IMR-90 (cell line): ENCODE results near the gene BLVRB. TPM values are rescaled to one million over a fixed set of nuclear protein-coding genes. Genes with fewer than 3 reads are reported as not detected.

Experiments
- ATAC-seq: fragments of 200-7000 bp; cut with Tn5 transposase; 2 replicates; pipeline ENCODE4 v1.9.1; 2020; ENCODE audit warnings: low read depth, mild to moderate bottlenecking, moderate library complexity
- BruUV-seq: library from RNA; stranded (reverse); fragments of 400-500 nt; replicated peaks from 2 replicates; lab custom pipeline; 2021; lab: Mats Ljungman, UMichigan
- CTCF ChIA-PET: fragments of 300-600 bp; formaldehyde crosslinking; extraction: SDS; loops from one replicate; lab custom pipeline; 2021; ENCODE audit warnings: antibody characterized with exemption; lab: Yijun Ruan, JAX
- POLR2A ChIA-PET: fragments of 300-600 bp; sonication (Branson Sonifier 250); formaldehyde crosslinking; loops from one replicate; lab custom pipeline; 2022; ENCODE audit warnings: antibody characterized with exemption; ENCODE audit not compliant: unreplicated experiment; lab: Charles Lee
- DNase-seq: peaks from one replicate; pipeline ENCODE4 v3.0.0; 2013
- H2AFZ ChIP-seq: replicated peaks from 2 replicates; pipeline ENCODE3; 2013; ENCODE audit warnings: low read length, mild to moderate bottlenecking; ENCODE audit not compliant: poor library complexity
- H2AK5ac ChIP-seq: 2 replicates; pipeline ENCODE4 v1.6.1; 2013; ENCODE audit warnings: low read depth, low read length, inconsistent platforms
- H2AK9ac ChIP-seq: replicated peaks from 2 replicates; pipeline ENCODE3; 2013; ENCODE audit warnings: mild to moderate bottlenecking, low read depth, low read length, moderate library complexity; ENCODE audit not compliant: poor library complexity
- H2BK120ac ChIP-seq: 2 replicates; pipeline ENCODE4 v1.6.1; 2013; ENCODE audit warnings: low read depth, low read length, inconsistent platforms
- H2BK15ac ChIP-seq: 3 replicates; pipeline ENCODE4 v1.6.1; 2013; ENCODE audit warnings: low read depth, low read length, inconsistent platforms
- H2BK20ac ChIP-seq: 2 replicates; pipeline ENCODE4 v1.6.1; 2013; ENCODE audit warnings: low read depth, mild to moderate bottlenecking, inconsistent platforms, low read length, moderate library complexity
- H2BK5ac ChIP-seq: 2 replicates; pipeline ENCODE4 v1.6.1; 2013; ENCODE audit warnings: mild to moderate bottlenecking, low read depth, low read length, inconsistent platforms; ENCODE audit not compliant: poor library complexity, severe bottlenecking
- H3K14ac ChIP-seq: replicated peaks from 2 replicates; pipeline ENCODE4 v1.6.1; 2013; ENCODE audit warnings: low read depth, low read length, inconsistent platforms
- H3K18ac ChIP-seq: 2 replicates; pipeline ENCODE4 v1.6.1; 2013; ENCODE audit warnings: low read depth, low read length, control low read depth
- H3K23ac ChIP-seq: 2 replicates; pipeline ENCODE4 v1.6.1; 2013; ENCODE audit warnings: low read depth, low read length, inconsistent platforms
- H3K27ac ChIP-seq: 2 replicates; pipeline ENCODE4 v1.5.1; 2013; ENCODE audit warnings: mild to moderate bottlenecking, control low read depth, low read length; ENCODE audit not compliant: insufficient read depth
- H3K27me3 ChIP-seq: 2 replicates; pipeline ENCODE4 v1.6.1; 2013; ENCODE audit warnings: low read length; ENCODE audit not compliant: control insufficient read depth, insufficient read depth
- H3K36me3 ChIP-seq: 2 replicates; pipeline ENCODE4 v1.6.1; 2013; ENCODE audit warnings: low read length, mixed read lengths; ENCODE audit not compliant: control insufficient read depth, insufficient read depth
- H3K4ac ChIP-seq: 2 replicates; pipeline ENCODE4 v1.6.1; 2013; ENCODE audit warnings: low read depth, low read length, inconsistent platforms
- H3K4me1 ChIP-seq: 2 replicates; pipeline ENCODE4 v1.6.1; 2013; ENCODE audit warnings: low read length, mixed read lengths; ENCODE audit not compliant: control insufficient read depth, insufficient read depth
- H3K4me2 ChIP-seq: 2 replicates; pipeline ENCODE4 v1.6.1; 2013; ENCODE audit warnings: low read depth, mild to moderate bottlenecking, control low read depth, low read length, moderate library complexity
- H3K4me3 ChIP-seq: 2 replicates; pipeline ENCODE4 v1.5.1; 2013; ENCODE audit warnings: low read depth, mild to moderate bottlenecking, control low read depth, low read length, moderate library complexity; ENCODE audit not compliant: insufficient read depth
- H3K56ac ChIP-seq: 2 replicates; pipeline ENCODE4 v1.6.1; 2013; ENCODE audit warnings: low read length, inconsistent platforms; ENCODE audit not compliant: insufficient read depth; ENCODE audit errors: extremely low read depth
- H3K79me1 ChIP-seq, 2 experiments: 2 replicates each; pipeline ENCODE4 v1.6.1; 2013; ENCODE audit warnings: low read length in 2 of 2, inconsistent platforms in 1 of 2, low read depth in 1 of 2
- H3K9ac ChIP-seq: 2 replicates; pipeline ENCODE4 v1.6.1; 2013; ENCODE audit warnings: low read depth, low read length, control low read depth
- H3K9me1 ChIP-seq: 2 replicates; pipeline ENCODE4 v1.6.1; 2013; ENCODE audit warnings: low read length, inconsistent platforms; ENCODE audit not compliant: insufficient read depth
- H3K9me3 ChIP-seq: 2 replicates; pipeline ENCODE4 v1.6.1; 2013; ENCODE audit warnings: low read length; ENCODE audit not compliant: control insufficient read depth, insufficient read depth
- H4K20me1 ChIP-seq: 2 replicates; pipeline ENCODE4 v1.6.1; 2013; ENCODE audit warnings: low read length, inconsistent platforms; ENCODE audit not compliant: insufficient read depth
- H4K5ac ChIP-seq: 2 replicates; pipeline ENCODE4 v1.6.1; 2013; ENCODE audit warnings: mild to moderate bottlenecking, low read depth, low read length, control low read depth
- H4K8ac ChIP-seq, 2 experiments: 2 replicates each; pipeline ENCODE4 v1.6.1; 2013; ENCODE audit warnings: low read depth in 2 of 2, low read length in 2 of 2, control low read depth in 1 of 2, inconsistent platforms in 1 of 2
- H4K91ac ChIP-seq: 2 replicates; pipeline ENCODE4 v1.6.1; 2013; ENCODE audit warnings: low read depth, low read length, inconsistent platforms; ENCODE audit not compliant: insufficient read depth
- BHLHE40 ChIP-seq: fragments of 150-350 bp; IDR thresholded peaks from 2 replicates; pipeline ENCODE4 v1.6.1; 2016; ENCODE audit warnings: mild to moderate bottlenecking, low read depth, low read length
- CEBPB ChIP-seq: IDR thresholded peaks from 2 replicates; pipeline ENCODE4 v1.6.1; 2012; ENCODE audit warnings: low read depth, low read length, improper control_type of control experiment
- CHD1 ChIP-seq: IDR thresholded peaks from 2 replicates; pipeline ENCODE4 v1.6.1; 2012; ENCODE audit warnings: low read depth, low read length, improper control_type of control experiment
- FOS ChIP-seq: fragments of 150-350 bp; IDR thresholded peaks from 2 replicates; pipeline ENCODE4 v1.6.1; 2016; ENCODE audit warnings: low read depth, low read length
- MAFK ChIP-seq: IDR thresholded peaks from 2 replicates; pipeline ENCODE4 v1.6.1; 2012; ENCODE audit warnings: low read depth, low read length, improper control_type of control experiment
- MXI1 ChIP-seq: IDR thresholded peaks from 2 replicates; pipeline ENCODE4 v1.6.1; 2012; ENCODE audit warnings: low read depth, mild to moderate bottlenecking, low read length, moderate library complexity, borderline replicate concordance
- NFE2L2 ChIP-seq: fragments of 150-350 bp; IDR thresholded peaks from 2 replicates; pipeline ENCODE4 v1.6.1; 2016; ENCODE audit warnings: low read depth, mild to moderate bottlenecking, low read length
- POLR2A ChIP-seq: IDR thresholded peaks from 2 replicates; pipeline ENCODE4 v1.6.1; 2012; ENCODE audit warnings: mild to moderate bottlenecking, low read depth, low read length
- RAD21 ChIP-seq: IDR thresholded peaks from 2 replicates; pipeline ENCODE4 v1.6.1; 2012; ENCODE audit warnings: low read length, improper control_type of control experiment
- RFX5 ChIP-seq: IDR thresholded peaks from 2 replicates; pipeline ENCODE4 v1.8.0; 2012; ENCODE audit warnings: low read depth, mild to moderate bottlenecking, low read length, moderate library complexity
- SMC3 ChIP-seq: fragments of 150-350 bp; IDR thresholded peaks from 2 replicates; pipeline ENCODE4 v1.6.1; 2016; ENCODE audit warnings: low read depth, mild to moderate bottlenecking, antibody characterized with exemption, low read length, moderate library complexity
- WGBS, 2 experiments: methylation state at CpG; one replicate each; pipeline versions ENCODE4 v1.1.5 to v1.1.7; 2013; ENCODE audit warnings: missing lambda C conversion rate in 2 of 2; ENCODE audit not compliant: insufficient read length in 1 of 2; ENCODE audit errors: extremely low coverage in 2 of 2; 5-methylcytosine and 5-hydroxymethylcytosine counted together
- dilution Hi-C: fragments of 300-500 bp; cut with HindIII; formaldehyde crosslinking; loops from one replicate; pipeline ENCODE4 v1.14.3; 2018; ENCODE audit warnings: low sequenced_read_pairs; ENCODE audit not compliant: unreplicated experiment
- in situ Hi-C: fragments of 300-500 bp; cut with MboI; formaldehyde crosslinking; loops from 3 replicates; pipeline ENCODE4 v1.14.3; 2019; ENCODE audit warnings: low sequenced_read_pairs, inconsistent platforms, mixed read lengths
- intact Hi-C: fragments of 100-400 bp; cut with micrococcal nuclease; formaldehyde crosslinking; loops from 2 replicates; pipeline ENCODE4 v1.10.0; 2022
- polyA plus RNA-seq, 3 experiments: library from polyadenylated mRNA; depleted of rRNA; stranded (reverse); fragments of >200 nt; gene quantifications; 2 replicates each; pipeline ENCODE4 v1.2.3, GENCODE V29; 2012; ENCODE audit warnings: low replicate concordance in 1 of 3
- total RNA-seq: library from RNA; depleted of rRNA; stranded (reverse); fragments of >200 nt; gene quantifications from 2 replicates; pipeline ENCODE4 v1.2.3, GENCODE V29; 2012
- TF ChIP-seq, protein P1 (sequence below): fragments of 150-350 bp; IDR thresholded peaks from 2 replicates; pipeline ENCODE4 v1.6.1; 2016; ENCODE audit warnings: low read depth, mild to moderate bottlenecking, low read length, moderate library complexity, borderline replicate concordance
- TF ChIP-seq, protein P2 (sequence below): fragments of 150-350 bp; IDR thresholded peaks from 2 replicates; pipeline ENCODE4 v1.6.1; 2017; ENCODE audit warnings: mild to moderate bottlenecking, antibody characterized with exemption, low read length, low read depth
- TF ChIP-seq, protein P3 (sequence below): conservative IDR thresholded peaks from 2 replicates; pipeline ENCODE4 v1.5.1; 2012; ENCODE audit warnings: mild to moderate bottlenecking, low read depth, low read length, improper control_type of control experiment

BLVRB gene
- total and polyA plus RNA-seq, 2 of the 4 experiments (the other 2 are of a cell fraction) = 65.2 to 102 TPM

DNA sequence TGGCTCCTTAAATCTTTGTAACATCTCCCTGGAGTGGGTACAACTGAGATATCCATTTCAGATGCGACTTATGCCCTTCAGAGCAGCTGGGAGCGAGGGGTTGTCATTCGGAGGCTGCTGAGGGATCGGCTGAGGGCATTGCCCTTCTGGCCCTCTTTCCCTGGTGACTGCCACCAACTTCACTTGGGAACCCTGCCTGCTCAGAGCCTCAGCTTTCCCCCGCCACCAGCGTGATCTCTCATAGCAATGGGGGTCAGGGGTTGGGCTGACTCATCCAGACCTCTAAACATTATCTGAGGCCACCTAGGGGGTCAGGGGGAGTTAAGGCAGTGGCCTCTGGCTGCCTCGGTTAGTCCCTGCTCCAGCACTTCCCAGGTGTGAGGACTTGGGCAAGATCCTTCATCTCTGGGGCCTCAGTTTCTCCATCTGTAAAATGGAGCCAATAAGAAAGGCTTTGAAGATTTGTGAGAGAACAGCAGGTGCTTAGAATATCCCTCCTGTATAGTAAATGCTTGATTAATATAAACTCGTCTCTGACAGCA, 53.5 kb downstream of the BLVRB start:
- no TSS peak for BruUV-seq
- Histone ChIP-seq H3K4me3 (no peak overlapping the region), H2BK120ac (no peak overlapping the region), H3K79me1 (no peaks in the 10 kb centered on the region), H3K4me2 (no peak overlapping the region), H4K20me1 (no peaks in the 10 kb centered on the region), H2AK5ac (no peak overlapping the region), H3K23ac (no peak overlapping the region), H3K4me1 (peaks cover 2% of the 10 kb centered on the region), H2BK15ac (no peak overlapping the region), H3K27me3 (no peaks in the 10 kb centered on the region), H4K5ac (no peak overlapping the region), H3K9me1 (peaks cover 9% of the 10 kb centered on the region), H3K27ac (no peak overlapping the region), H3K9me3 (no peaks in the 10 kb centered on the region), H3K9ac (no peak overlapping the region), H3K18ac (no peak overlapping the region), H2BK20ac (no peak overlapping the region), H4K8ac (no peak overlapping the region), H3K56ac (no peak overlapping the region), H3K36me3 (no peaks in the 10 kb centered on the region), H2BK5ac (no peak overlapping the region), H3K4ac (0 out of 2 replicates have a peak overlapping the region, but pooled peaks have one; percentile 35), H2AFZ (no peak overlapping the region), H4K91ac (no peak overlapping the region), H3K14ac (no peak overlapping the region), H2AK9ac (peak overlapping the region; percentile 55)
- DNase-seq = no peak
- no CpG with 5 or more reads among the region's 8 CpGs for WGBS, 2 experiments
- TF ChIP-seq CHD1 (no peak), RAD21 (no peak), SMC3 (no peak), MXI1 (no peak), POLR2A (no peak), FOS (no peak), RFX5 (no peak), MAFK (no peak), NFE2L2 (no peak), CEBPB (no peak), BHLHE40 (no peak)
- TF ChIP-seq, protein P1, sequence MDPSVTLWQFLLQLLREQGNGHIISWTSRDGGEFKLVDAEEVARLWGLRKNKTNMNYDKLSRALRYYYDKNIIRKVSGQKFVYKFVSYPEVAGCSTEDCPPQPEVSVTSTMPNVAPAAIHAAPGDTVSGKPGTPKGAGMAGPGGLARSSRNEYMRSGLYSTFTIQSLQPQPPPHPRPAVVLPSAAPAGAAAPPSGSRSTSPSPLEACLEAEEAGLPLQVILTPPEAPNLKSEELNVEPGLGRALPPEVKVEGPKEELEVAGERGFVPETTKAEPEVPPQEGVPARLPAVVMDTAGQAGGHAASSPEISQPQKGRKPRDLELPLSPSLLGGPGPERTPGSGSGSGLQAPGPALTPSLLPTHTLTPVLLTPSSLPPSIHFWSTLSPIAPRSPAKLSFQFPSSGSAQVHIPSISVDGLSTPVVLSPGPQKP = no peak
- TF ChIP-seq, protein P2, sequence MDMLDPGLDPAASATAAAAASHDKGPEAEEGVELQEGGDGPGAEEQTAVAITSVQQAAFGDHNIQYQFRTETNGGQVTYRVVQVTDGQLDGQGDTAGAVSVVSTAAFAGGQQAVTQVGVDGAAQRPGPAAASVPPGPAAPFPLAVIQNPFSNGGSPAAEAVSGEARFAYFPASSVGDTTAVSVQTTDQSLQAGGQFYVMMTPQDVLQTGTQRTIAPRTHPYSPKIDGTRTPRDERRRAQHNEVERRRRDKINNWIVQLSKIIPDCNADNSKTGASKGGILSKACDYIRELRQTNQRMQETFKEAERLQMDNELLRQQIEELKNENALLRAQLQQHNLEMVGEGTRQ = no peak
- TF ChIP-seq, protein P3, sequence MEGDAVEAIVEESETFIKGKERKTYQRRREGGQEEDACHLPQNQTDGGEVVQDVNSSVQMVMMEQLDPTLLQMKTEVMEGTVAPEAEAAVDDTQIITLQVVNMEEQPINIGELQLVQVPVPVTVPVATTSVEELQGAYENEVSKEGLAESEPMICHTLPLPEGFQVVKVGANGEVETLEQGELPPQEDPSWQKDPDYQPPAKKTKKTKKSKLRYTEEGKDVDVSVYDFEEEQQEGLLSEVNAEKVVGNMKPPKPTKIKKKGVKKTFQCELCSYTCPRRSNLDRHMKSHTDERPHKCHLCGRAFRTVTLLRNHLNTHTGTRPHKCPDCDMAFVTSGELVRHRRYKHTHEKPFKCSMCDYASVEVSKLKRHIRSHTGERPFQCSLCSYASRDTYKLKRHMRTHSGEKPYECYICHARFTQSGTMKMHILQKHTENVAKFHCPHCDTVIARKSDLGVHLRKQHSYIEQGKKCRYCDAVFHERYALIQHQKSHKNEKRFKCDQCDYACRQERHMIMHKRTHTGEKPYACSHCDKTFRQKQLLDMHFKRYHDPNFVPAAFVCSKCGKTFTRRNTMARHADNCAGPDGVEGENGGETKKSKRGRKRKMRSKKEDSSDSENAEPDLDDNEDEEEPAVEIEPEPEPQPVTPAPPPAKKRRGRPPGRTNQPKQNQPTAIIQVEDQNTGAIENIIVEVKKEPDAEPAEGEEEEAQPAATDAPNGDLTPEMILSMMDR = no peak
- ChIA-PET POLR2A (no interaction called here), CTCF (interaction anchor here (1.2 kb wide), 1 partner anchor 9 kb away, joined by 4 read pairs; no protein-coding TSS in a partner anchor)
- dilution Hi-C loops = no loop called here
- intact Hi-C loops = no loop called here
- no peak for ATAC-seq
- in situ Hi-C loops = no loop called here
